Measurements from ENCODE around the gene TAGLN3. TPM values are rescaled to one million over a fixed set of nuclear protein-coding genes. Genes with fewer than 3 reads are reported as not detected.

The TAGLN3 gene
- total and polyA plus RNA-seq, 2 donors (not counting 3 experiments of a cell fraction or from before 2014, with no cell fraction given): not detected

DNA sequence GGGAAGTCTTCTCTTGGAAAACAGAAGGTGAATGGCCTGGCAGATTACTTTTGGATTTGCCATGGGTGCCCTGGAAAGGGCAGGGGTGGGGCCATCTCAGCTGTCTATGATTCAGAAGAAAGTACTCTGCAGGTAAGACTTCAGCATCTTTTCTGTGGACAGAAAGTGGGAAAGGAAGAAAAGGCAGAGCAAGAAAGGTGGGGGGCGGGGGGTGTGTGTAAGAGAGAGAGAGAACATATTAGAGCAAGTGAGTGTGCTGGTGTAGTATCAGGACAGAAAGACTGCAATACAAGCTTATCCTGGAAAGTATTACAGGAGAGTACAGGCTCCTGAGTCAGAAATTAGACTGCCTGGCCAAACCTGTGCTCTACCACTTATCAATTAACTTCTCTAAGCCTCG lies 5.5 kb downstream of the TAGLN3 start:
- CTCF ChIA-PET: interaction anchor here (1.3 to 7.2 kb wide), 3 partner anchors 10 to 288 kb away, joined by 3 to 61 read pairs (median 51); no protein-coding TSS in a partner anchor
- Histone ChIP-seq H3K9ac (replicated peaks; ENCODE audit: extremely low read depth, insufficient read depth, low read length) (no peak overlapping the region), H2AFZ (ENCODE audit: low read depth, low read length) (no peak overlapping the region), H3K27me3 (ENCODE audit: control insufficient read depth in 2 of 2, insufficient read depth in 2 of 2, low read length in 2 of 2) (no peaks in the 10 kb centered on the region), H3K79me2 (ENCODE audit: control insufficient read depth, insufficient read depth, low read length) (no peaks in the 10 kb centered on the region), H3K4me1 (ENCODE audit: control insufficient read depth, extremely low read depth, insufficient read depth, low read length) (peaks cover 3% of the 10 kb centered on the region), H3K27ac (ENCODE audit: insufficient read depth, low read depth, low read length) (no peak overlapping the region), H4K20me1 (replicated peaks; ENCODE audit: control insufficient read depth, extremely low read depth, insufficient read depth, low read length) (no peaks in the 10 kb centered on the region), H3K36me3 (ENCODE audit: control insufficient read depth in 2 of 2, extremely low read depth in 1 of 2, insufficient read depth in 2 of 2, low read length in 2 of 2) (no peaks in the 10 kb centered on the region), H3K9me3 (replicated peaks; ENCODE audit: control insufficient read depth, insufficient read depth, low read length) (no peaks in the 10 kb centered on the region), H3K9me1 (replicated peaks; ENCODE audit: control insufficient read depth, extremely low read depth, insufficient read depth, low read length) (no peaks in the 10 kb centered on the region), H3K4me3 (replicated peaks in 1 of 3; ENCODE audit: insufficient read depth in 1 of 3, low read depth in 1 of 3, low read length in 3 of 3) (no peak overlapping the region), H3K4me2 (ENCODE audit: insufficient read depth, low read length) (no peak overlapping the region)
- DNase-seq (ENCODE audit: low read depth, low spot score) (no peak), FAIRE-seq (no peak)
- dilution Hi-C loops (cut with MboI; ENCODE audit: extremely low pct_ligation_motif_present, low sequenced_read_pairs) (no loop called here), intact Hi-C loops (cut with micrococcal nuclease) (no loop called here)
- no TSS peak for BruUV-seq (replicated peaks)
- TF ChIP-seq, protein P1, sequence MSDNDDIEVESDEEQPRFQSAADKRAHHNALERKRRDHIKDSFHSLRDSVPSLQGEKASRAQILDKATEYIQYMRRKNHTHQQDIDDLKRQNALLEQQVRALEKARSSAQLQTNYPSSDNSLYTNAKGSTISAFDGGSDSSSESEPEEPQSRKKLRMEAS (IDR thresholded peaks at IDR 0.05; ENCODE audit: insufficient read depth, insufficient read length): no peak
- TF ChIP-seq, protein P2, sequence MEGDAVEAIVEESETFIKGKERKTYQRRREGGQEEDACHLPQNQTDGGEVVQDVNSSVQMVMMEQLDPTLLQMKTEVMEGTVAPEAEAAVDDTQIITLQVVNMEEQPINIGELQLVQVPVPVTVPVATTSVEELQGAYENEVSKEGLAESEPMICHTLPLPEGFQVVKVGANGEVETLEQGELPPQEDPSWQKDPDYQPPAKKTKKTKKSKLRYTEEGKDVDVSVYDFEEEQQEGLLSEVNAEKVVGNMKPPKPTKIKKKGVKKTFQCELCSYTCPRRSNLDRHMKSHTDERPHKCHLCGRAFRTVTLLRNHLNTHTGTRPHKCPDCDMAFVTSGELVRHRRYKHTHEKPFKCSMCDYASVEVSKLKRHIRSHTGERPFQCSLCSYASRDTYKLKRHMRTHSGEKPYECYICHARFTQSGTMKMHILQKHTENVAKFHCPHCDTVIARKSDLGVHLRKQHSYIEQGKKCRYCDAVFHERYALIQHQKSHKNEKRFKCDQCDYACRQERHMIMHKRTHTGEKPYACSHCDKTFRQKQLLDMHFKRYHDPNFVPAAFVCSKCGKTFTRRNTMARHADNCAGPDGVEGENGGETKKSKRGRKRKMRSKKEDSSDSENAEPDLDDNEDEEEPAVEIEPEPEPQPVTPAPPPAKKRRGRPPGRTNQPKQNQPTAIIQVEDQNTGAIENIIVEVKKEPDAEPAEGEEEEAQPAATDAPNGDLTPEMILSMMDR (IDR thresholded peaks at IDR 0.05; ENCODE audit: extremely low read depth in 1 of 2, insufficient read depth in 1 of 2, low read depth in 1 of 2, low read length in 2 of 2): no peak
- TF ChIP-seq POLR2A (IDR thresholded peaks at IDR 0.05; ENCODE audit: low read depth, low read length) (no peak), FOS (IDR thresholded peaks at IDR 0.05; ENCODE audit: borderline replicate concordance, insufficient read depth, low read length) (no peak), POLR2AphosphoS5 (IDR thresholded peaks at IDR 0.05; ENCODE audit: insufficient read depth, low read depth, low read length) (no peak), MYC (IDR thresholded peaks at IDR 0.05; ENCODE audit: low read depth, low read length) (no peak), JUN (IDR thresholded peaks at IDR 0.05; ENCODE audit: borderline replicate concordance, insufficient read depth, insufficient read length, low read depth) (no peak), EZH2 (IDR thresholded peaks at IDR 0.05; ENCODE audit: borderline replicate concordance, low read depth, low read length, severe bottlenecking) (no peak), GATA2 (IDR thresholded peaks at IDR 0.05; ENCODE audit: insufficient read depth, insufficient read length, low read depth, low read length) (no peak)
- POLR2A ChIA-PET: no interaction called here

Measured in endothelial cell of umbilical vein (primary cell).